ENCODE measurements around the gene CCNI.

GRCh38 chr4:77124576-77124975, 48.8 kb upstream of the CCNI start:
- TF ChIP-seq TAF1 (IDR thresholded peaks at IDR 0.05; ENCODE audit: borderline replicate concordance, low read depth, low read length) (no peak), USF1 (IDR thresholded peaks at IDR 0.05; ENCODE audit: borderline replicate concordance, low read depth) (no peak)

Measured in SK-N-SH (cell line).